HepG2 (cell line): ENCODE results near the gene MYLK. TPM values are rescaled to one million over a fixed set of nuclear protein-coding genes. Genes with fewer than 3 reads are reported as not detected.

Experiments
- ATAC-seq: fragments of 200-7000 bp; cut with Tn5 transposase; 3 replicates; pipeline ENCODE4 v1.9.1; 2020; ENCODE audit warnings: mild to moderate bottlenecking, moderate library complexity
- BruUV-seq: library from RNA; stranded (reverse); fragments of 400-500 nt; replicated peaks from 2 replicates; lab custom pipeline; 2021; lab: Mats Ljungman, UMichigan
- CTCF ChIA-PET: fragments of 300-600 bp; formaldehyde crosslinking; extraction: SDS; loops from one replicate; lab custom pipeline; 2021; ENCODE audit warnings: low total read pairs, inconsistent platforms, low intra/inter-chr PET ratio; lab: Yijun Ruan, JAX
- POLR2A ChIA-PET: fragments of 350-600 bp; sonication (Branson Sonifier 250); formaldehyde crosslinking; loops from one replicate; lab custom pipeline; 2020; ENCODE audit warnings: antibody characterized with exemption, inconsistent platforms; lab: Yijun Ruan, JAX
- DNase-seq: peaks from one replicate; pipeline ENCODE4 v3.0.0-alpha.2; 2015; ENCODE audit warnings: low spot score
- FAIRE-seq: peaks from 3 replicates; lab custom pipeline; 2011; peaks lifted over from hg19 to GRCh38; lab: Jason Lieb, UNC
- H2AFZ ChIP-seq: one replicate; pipeline ENCODE4 v1.6.1; 2011; ENCODE audit warnings: low read length, inconsistent platforms
- H3K27ac ChIP-seq: fragments of 300-600 bp; 3 replicates; pipeline ENCODE4 v1.8.0; 2011; ENCODE audit warnings: mixed run types, mild to moderate bottlenecking, mixed read lengths, low read length, inconsistent platforms; ENCODE audit not compliant: insufficient read depth; ENCODE audit errors: extremely low read length
- H3K27me3 ChIP-seq, 2 experiments: fragments of 200-600 bp in 1 of 2; 2 replicates in 1 of 2; 3 replicates in 1 of 2; pipeline versions ENCODE4 v1.6.0 to v1.8.0; 2011; ENCODE audit warnings: low read length in 2 of 2, mild to moderate bottlenecking in 2 of 2, moderate library complexity in 2 of 2, inconsistent platforms in 1 of 2; ENCODE audit not compliant: insufficient read depth in 2 of 2, control insufficient read depth in 1 of 2
- H3K36me3 ChIP-seq, 2 experiments: fragments of 200-600 bp in 1 of 2; replicated peaks in 1 of 2; 2 replicates in 1 of 2; 3 replicates in 1 of 2; pipeline versions ENCODE4 v1.5.1 to v1.8.0; 2011; ENCODE audit warnings: low read length in 2 of 2, inconsistent platforms in 1 of 2; ENCODE audit not compliant: insufficient read depth in 2 of 2, control insufficient read depth in 1 of 2
- H3K4me1 ChIP-seq: 2 replicates; pipeline ENCODE4 v1.5.1; 2012; ENCODE audit warnings: low read length, inconsistent platforms; ENCODE audit not compliant: insufficient read depth
- H3K4me2 ChIP-seq: 2 replicates; pipeline ENCODE4 v1.6.0; 2011; ENCODE audit warnings: low read depth, low read length, inconsistent platforms
- H3K4me3 ChIP-seq, 3 experiments: fragments of 200-600 bp in 1 of 3; sonication (generic), shearing (Covaris generic) in 1 of 3; replicated peaks in 1 of 3; 2 replicates each; pipeline ENCODE4 v1.5.1; 2011 to 2016; ENCODE audit warnings: low read length in 3 of 3, inconsistent platforms in 2 of 3, low read depth in 2 of 3, mild to moderate bottlenecking in 2 of 3, control low read depth in 1 of 3, mixed read lengths in 1 of 3; ENCODE audit not compliant: insufficient read depth in 1 of 3
- H3K79me2 ChIP-seq: one replicate; pipeline ENCODE4 v1.6.1; 2011; ENCODE audit warnings: low read length, inconsistent platforms; ENCODE audit not compliant: insufficient read depth
- H3K9ac ChIP-seq: 2 replicates; pipeline ENCODE4 v1.6.0; 2011; ENCODE audit warnings: mild to moderate bottlenecking, low read depth, low read length, inconsistent platforms; ENCODE audit not compliant: insufficient read depth
- H3K9me3 ChIP-seq: 2 replicates; pipeline ENCODE4 v1.5.1; 2012; ENCODE audit warnings: mild to moderate bottlenecking, low read length
- H4K20me1 ChIP-seq: 2 replicates; pipeline ENCODE4 v1.6.0; 2011; ENCODE audit warnings: inconsistent platforms, mild to moderate bottlenecking, low read length, moderate library complexity; ENCODE audit not compliant: insufficient read depth
- ERF ChIP-seq: IDR thresholded peaks from 2 replicates; pipeline ENCODE4 v1.6.1; 2018; ENCODE audit warnings: missing biosample characterization, missing genetic modification reagents
- KDM5A ChIP-seq: fragments of 200-600 bp; sonication (generic); IDR thresholded peaks from 2 replicates; pipeline ENCODE4 v1.7.0; 2018; ENCODE audit warnings: antibody characterized with exemption, mild to moderate bottlenecking, low read length, borderline replicate concordance
- MAX ChIP-seq: IDR thresholded peaks from 2 replicates; pipeline ENCODE4 v1.6.1; 2012; ENCODE audit warnings: inconsistent platforms
- SALL1 ChIP-seq: sonication (generic); formaldehyde crosslinking; IDR thresholded peaks from 2 replicates; pipeline ENCODE4 v1.8.0; 2022; ENCODE audit warnings: mild to moderate bottlenecking, missing genetic modification reagents
- ZKSCAN5 ChIP-seq: sonication (generic); formaldehyde crosslinking; IDR thresholded peaks from 2 replicates; pipeline ENCODE4 v1.5.1; 2020; ENCODE audit warnings: mild to moderate bottlenecking, missing genetic modification reagents
- ZNF101 ChIP-seq: sonication (generic); formaldehyde crosslinking; IDR thresholded peaks from 2 replicates; pipeline ENCODE4 v1.4.0; 2020; ENCODE audit warnings: mild to moderate bottlenecking, low read depth, missing genetic modification reagents, borderline replicate concordance
- WGBS: methylation state at CpG from one replicate; pipeline ENCODE4 v1.1.6; 2017; ENCODE audit warnings: low lambda C conversion rate; 5-methylcytosine and 5-hydroxymethylcytosine counted together
- in situ Hi-C: cut with HindIII; loops from 2 replicates; pipeline ENCODE4 v1.10.0; 2017; ENCODE audit warnings: low pct_unique_long_range_greater_than_20kb; ENCODE audit not compliant: extremely low pct_ligation_motif_present
- intact Hi-C: fragments of 100-400 bp; cut with micrococcal nuclease; formaldehyde crosslinking; loops from one replicate; pipeline ENCODE4 v1.10.0; 2022; ENCODE audit not compliant: unreplicated experiment
- polyA plus RNA-seq, 8 experiments: library from polyadenylated mRNA; depleted of rRNA in 3 of 8; stranded (reverse) in 7 of 8; unstranded in 1 of 8; fragments of >200 nt; fragmentation: Illumina TruSeq in 4 of 8; extraction: Trizol in 4 of 8; gene quantifications; 2 replicates each; pipeline versions ENCODE4 v1.2.1 to v1.2.3, GENCODE V29; 2011 to 2016; ENCODE audit warnings: low read depth in 4 of 8, missing spikeins in 1 of 8, mixed read lengths in 1 of 8; ENCODE audit not compliant: insufficient read depth in 1 of 8
- total RNA-seq, 5 experiments: library from RNA; depleted of rRNA; stranded (reverse); fragments of >200 nt; fragmentation: Illumina TruSeq; extraction: Trizol; gene quantifications; 2 replicates each; pipeline ENCODE4 v1.2.3, GENCODE V29; 2016; ENCODE audit warnings: low read depth in 1 of 5
- TF ChIP-seq, protein P1 (sequence below): sonication (generic); formaldehyde crosslinking; IDR thresholded peaks from 2 replicates; pipeline ENCODE4 v1.4.0; 2020; ENCODE audit warnings: mild to moderate bottlenecking, missing genetic modification reagents
- TF ChIP-seq, protein P2 (sequence below): sonication (generic); formaldehyde crosslinking; IDR thresholded peaks from 2 replicates; pipeline ENCODE4 v1.9.0; 2021; ENCODE audit warnings: missing genetic modification reagents, mild to moderate bottlenecking, borderline replicate concordance

MYLK gene
- total and polyA plus RNA-seq, 2 of the 13 experiments (the other 11 are each of a cell fraction or from before 2014, with no cell fraction given), result 10.6 to 34.9 TPM

DNA sequence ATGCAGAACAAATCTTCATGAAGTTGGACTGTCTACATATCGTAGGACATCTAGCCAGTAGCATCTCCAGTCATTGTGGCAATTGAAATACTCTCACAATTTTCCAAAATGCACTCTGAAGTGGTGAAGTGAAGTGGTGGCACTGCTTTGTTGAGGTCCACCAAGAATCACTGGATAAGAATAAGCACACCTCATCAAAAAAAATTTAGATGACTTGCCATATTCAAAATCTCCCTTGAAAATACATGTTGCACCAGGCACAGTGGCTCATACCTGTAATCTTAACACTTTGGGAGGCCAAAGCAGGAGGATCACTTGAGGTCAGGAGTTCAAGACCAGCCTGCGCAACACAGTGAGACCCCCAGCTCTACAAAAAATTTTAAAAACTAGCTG lies 312.2 kb downstream of the MYLK start (continued):
- TF ChIP-seq SALL1 (CRISPR knock-in tag), result no peak

- Histone ChIP-seq H2AFZ (no peak overlapping the region), H3K79me2 (peaks cover 38% of the 10 kb centered on the region), H3K27ac (no peak overlapping the region), H3K4me1 (no peaks in the 10 kb centered on the region), H3K9me3 (no peaks in the 10 kb centered on the region), H3K27me3 (no peaks in the 10 kb centered on the region), H3K4me2 (no peak overlapping the region), H3K9ac (no peak overlapping the region), H3K4me3 (no peak overlapping the region), H4K20me1 (no peaks in the 10 kb centered on the region), H3K36me3 (peaks cover 8 to 47% of the 10 kb centered on the region in 2 experiments)
- intact Hi-C loops (no loop called here), in situ Hi-C loops (no loop called here)
- CTCF ChIA-PET, result no interaction called here
- BruUV-seq, result no TSS peak
- no peak for DNase-seq
- FAIRE-seq, result no peak
- TF ChIP-seq ERF (CRISPR knock-in tag), result no peak
- no peak for TF ChIP-seq ZKSCAN5
- WGBS, result 100% methylated on average over 3 of the region's 4 CpGs
- ATAC-seq, result no peak
- POLR2A ChIA-PET, result interaction anchor here (1.3 kb wide), 1 partner anchor 10 kb away, joined by 3 read pairs; no protein-coding TSS in a partner anchor
Measured at GRCh38 chr3:123571264-123571972, 312.7 kb downstream of the MYLK start.

DNA sequence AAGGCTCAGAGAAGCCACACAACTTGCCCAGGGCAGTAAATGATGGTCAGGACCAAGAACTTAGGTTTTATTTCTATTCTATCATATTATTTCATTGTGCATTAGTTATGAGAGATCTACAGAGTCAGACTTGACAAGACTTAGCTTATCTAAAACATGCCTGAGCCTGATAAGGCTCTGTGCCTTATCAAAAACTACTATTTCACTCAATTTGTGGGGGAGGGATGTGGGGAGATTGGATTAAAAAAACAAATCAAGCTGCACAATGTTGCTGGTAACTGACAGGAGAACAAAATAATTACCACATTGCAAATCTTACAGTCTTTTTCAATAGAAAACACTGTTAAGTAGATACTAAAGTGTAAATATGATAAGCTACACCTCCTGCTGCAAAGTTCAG lies 315.3 kb downstream of the MYLK start:
- no peak overlapping the region for H3K27ac ChIP-seq
- H4K20me1 ChIP-seq, result no peaks in the 10 kb centered on the region
- DNase-seq (no peak), ATAC-seq (no peak), FAIRE-seq (no peak)
- no peaks in the 10 kb centered on the region for H3K4me1 ChIP-seq
- peaks cover 14 to 57% of the 10 kb centered on the region in 2 experiments; a peak in 4 of 5 replicates for H3K36me3 ChIP-seq
- no peak overlapping the region for H3K4me3 ChIP-seq
- H3K79me2 ChIP-seq, result peaks cover 34% of the 10 kb centered on the region
- H3K9ac ChIP-seq, result no peak overlapping the region
- ChIA-PET POLR2A (no interaction called here), CTCF (no interaction called here)
- H2AFZ ChIP-seq, result no peak overlapping the region
- TF ChIP-seq, protein P1, sequence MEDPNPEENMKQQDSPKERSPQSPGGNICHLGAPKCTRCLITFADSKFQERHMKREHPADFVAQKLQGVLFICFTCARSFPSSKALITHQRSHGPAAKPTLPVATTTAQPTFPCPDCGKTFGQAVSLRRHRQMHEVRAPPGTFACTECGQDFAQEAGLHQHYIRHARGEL, result no peak
- TF ChIP-seq, protein P2, sequence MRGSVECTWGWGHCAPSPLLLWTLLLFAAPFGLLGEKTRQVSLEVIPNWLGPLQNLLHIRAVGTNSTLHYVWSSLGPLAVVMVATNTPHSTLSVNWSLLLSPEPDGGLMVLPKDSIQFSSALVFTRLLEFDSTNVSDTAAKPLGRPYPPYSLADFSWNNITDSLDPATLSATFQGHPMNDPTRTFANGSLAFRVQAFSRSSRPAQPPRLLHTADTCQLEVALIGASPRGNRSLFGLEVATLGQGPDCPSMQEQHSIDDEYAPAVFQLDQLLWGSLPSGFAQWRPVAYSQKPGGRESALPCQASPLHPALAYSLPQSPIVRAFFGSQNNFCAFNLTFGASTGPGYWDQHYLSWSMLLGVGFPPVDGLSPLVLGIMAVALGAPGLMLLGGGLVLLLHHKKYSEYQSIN (CRISPR knock-in tag), result no peak
- TF ChIP-seq KDM5A, result no peak
- no peak for TF ChIP-seq MAX
- TF ChIP-seq ZNF101 (CRISPR knock-in tag), result no peak
- H3K27me3 ChIP-seq, result no peaks in the 10 kb centered on the region
- no peak overlapping the region for H3K4me2 ChIP-seq
- in situ Hi-C loops, result no loop called here
- BruUV-seq, result no TSS peak
- intact Hi-C loops, result no loop called here
- H3K9me3 ChIP-seq, result no peaks in the 10 kb centered on the region
